Kidney epithelial cell (primary cell): ENCODE measurements around the gene ATP10B. TPM values are rescaled to one million over a fixed set of nuclear protein-coding genes. Genes with fewer than 3 reads are reported as not detected.

Source experiments
- DNase-seq: peaks from one replicate; pipeline ENCODE4 v3.0.0-alpha.2; 2010; ENCODE audit warnings: low read depth
- H3K27me3 ChIP-seq: 2 replicates; pipeline ENCODE4 v1.6.0; 2011; ENCODE audit warnings: low read length; ENCODE audit not compliant: control insufficient read depth, insufficient read depth
- H3K36me3 ChIP-seq: 2 replicates; pipeline ENCODE4 v1.5.1; 2011; ENCODE audit warnings: low read length; ENCODE audit not compliant: control insufficient read depth, insufficient read depth
- H3K4me3 ChIP-seq: 2 replicates; pipeline ENCODE4 v1.5.1; 2011; ENCODE audit warnings: low read depth, mild to moderate bottlenecking, control low read depth, low read length
- CTCF ChIP-seq: IDR thresholded peaks from 2 replicates; pipeline ENCODE4 v1.5.1; 2011; ENCODE audit warnings: mild to moderate bottlenecking, moderate library complexity, low read length, control low read depth, inconsistent platforms; ENCODE audit not compliant: insufficient read depth, poor library complexity, severe bottlenecking
- total RNA-seq: library from RNA; depleted of rRNA; stranded (reverse); fragments of >200 nt; gene quantifications from 2 replicates; pipeline ENCODE4 v1.2.3, GENCODE V29; 2015

The ATP10B gene
- total RNA-seq, 1 donor from 2014 or later: not detected

- TF ChIP-seq CTCF: no peak
- no peaks in the 10 kb centered on the region for H3K36me3 ChIP-seq
- H3K27me3 ChIP-seq: no peaks in the 10 kb centered on the region
- DNase-seq: no peak
- no peak overlapping the region for H3K4me3 ChIP-seq
Measured at GRCh38 chr5:160537116-160537515, 314.9 kb downstream of the ATP10B start.

- no peak for TF ChIP-seq CTCF
- no peaks in the 10 kb centered on the region for H3K27me3 ChIP-seq
- H3K36me3 ChIP-seq: no peaks in the 10 kb centered on the region
- no peak for DNase-seq
- H3K4me3 ChIP-seq: no peak overlapping the region
Measured at GRCh38 chr5:160534914-160535313, 317.1 kb downstream of the ATP10B start.

- H3K27me3 ChIP-seq: no peaks in the 10 kb centered on the region
Measured at GRCh38 chr5:160534125-160534524, 317.9 kb downstream of the ATP10B start.

GRCh38 chr5:160525471-160526261 lies 326.3 kb downstream of the ATP10B start:
- Histone ChIP-seq H3K4me3 (no peak overlapping the region), H3K27me3 (no peaks in the 10 kb centered on the region), H3K36me3 (no peaks in the 10 kb centered on the region)
- no peak for TF ChIP-seq CTCF
- no peak for DNase-seq

More at GRCh38 chr5:160534125-160534524, 317.9 kb downstream of the ATP10B start:
- no peak for DNase-seq
- TF ChIP-seq CTCF: no peak
- Histone ChIP-seq H3K36me3 (no peaks in the 10 kb centered on the region), H3K4me3 (no peak overlapping the region)

- DNase-seq: no peak
- no peaks in the 10 kb centered on the region for H3K27me3 ChIP-seq
- TF ChIP-seq CTCF: no peak
- H3K36me3 ChIP-seq: no peaks in the 10 kb centered on the region
- no peak overlapping the region for H3K4me3 ChIP-seq
Measured at GRCh38 chr5:160524827-160525226, 327.2 kb downstream of the ATP10B start.

- H3K4me3 ChIP-seq: no peak overlapping the region
- no peak for TF ChIP-seq CTCF
- no peaks in the 10 kb centered on the region for H3K36me3 ChIP-seq
- no peak for DNase-seq
- H3K27me3 ChIP-seq: no peaks in the 10 kb centered on the region
Measured at GRCh38 chr5:160523502-160524163, 328.4 kb downstream of the ATP10B start.
